ENCODE measurements around the gene PREX1. TPM values are rescaled to one million over a fixed set of nuclear protein-coding genes. Genes with fewer than 3 reads are reported as not detected.

PREX1 gene
- polyA plus RNA-seq, 1 of the 3 experiments (the other 2 are of a cell fraction) = 5.3 TPM

DNA sequence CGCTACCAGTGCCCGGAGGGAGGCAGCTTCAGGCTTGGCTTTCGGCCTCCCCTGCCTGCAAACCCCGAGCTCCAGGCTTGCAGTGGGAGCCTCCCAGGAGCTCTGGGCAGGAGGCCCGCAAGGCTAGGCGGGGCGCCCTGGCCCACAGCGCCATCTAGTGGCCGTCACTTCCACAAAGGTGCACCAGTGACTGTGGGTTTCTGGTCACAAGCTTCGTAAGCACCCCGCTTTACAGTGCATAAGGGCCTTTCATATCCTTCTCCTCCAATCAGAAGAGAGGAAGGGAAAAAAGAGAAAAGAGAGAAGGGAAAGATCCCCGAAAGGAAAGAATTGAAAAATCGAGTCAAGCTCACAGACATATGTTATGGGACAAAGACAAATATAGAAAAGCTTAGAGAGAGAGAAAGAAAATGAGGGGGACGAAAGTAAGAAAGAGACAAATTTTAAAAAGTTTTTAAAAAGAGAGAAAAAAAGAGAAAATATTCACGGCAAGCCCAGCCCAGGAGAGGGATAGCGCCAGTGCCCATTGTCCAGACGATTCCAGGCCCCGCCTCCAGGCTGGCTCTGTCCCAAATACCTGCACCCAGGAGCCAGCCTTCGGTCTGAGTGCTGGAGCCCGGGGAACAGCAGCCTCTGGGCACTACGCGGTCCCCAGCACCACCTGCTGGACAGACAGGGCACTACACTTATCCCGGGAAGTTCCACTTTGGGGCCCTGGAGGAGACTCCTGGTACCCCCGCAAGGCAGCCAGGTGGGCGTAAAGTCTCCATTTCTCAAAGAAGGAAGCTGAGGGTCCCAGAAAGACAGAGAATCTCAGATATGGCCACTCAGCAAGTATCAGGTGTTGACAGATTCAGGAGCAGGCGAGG is 207.1 kb downstream of the PREX1 start:
- Histone ChIP-seq H3K36me3 (replicated peaks in 1 of 2; ENCODE audit: control insufficient read depth in 1 of 2, insufficient read depth in 2 of 2, low read length in 1 of 2) (no peaks in the 10 kb centered on the region), H3K79me2 (ENCODE audit: insufficient read depth) (no peaks in the 10 kb centered on the region), H3K9ac (no peak overlapping the region), H3K27me3 (ENCODE audit: insufficient read depth) (no peaks in the 10 kb centered on the region), H3K27ac (ENCODE audit: low read depth in 2 of 2, low read length in 1 of 2) (peak overlapping the region in 1 of 2 experiments; percentile 83; a peak in 2 of 4 replicates), H3K4me3 (ENCODE audit: low read depth in 2 of 2, low read length in 1 of 2) (peak overlapping the region; percentile 33 to 52; a peak in 3 of 4 replicates), H3K9me2 (no peaks in the 10 kb centered on the region), H2AFZ (ENCODE audit: low read depth) (0 out of 2 replicates have a peak overlapping the region, but pooled peaks have one; percentile 17), H4K20me1 (ENCODE audit: insufficient read depth) (no peaks in the 10 kb centered on the region), H3K9me3 (no peaks in the 10 kb centered on the region), H3K4me2 (peak overlapping the region; percentile 61), H3F3A (replicated peaks; ENCODE audit: insufficient read depth) (peaks cover 2% of the 10 kb centered on the region), H3K4me1 (ENCODE audit: control insufficient read depth in 1 of 2, insufficient read depth in 2 of 2, low read depth in 1 of 2, low read length in 1 of 2) (peaks cover 0 to 27% of the 10 kb centered on the region in 2 experiments; a peak in 2 of 4 replicates)
- CTCF ChIA-PET = interaction anchor here (0.6 to 10.6 kb wide), 196 partner anchors 9 to 1417 kb away, joined by 3 to 437 read pairs (median 4); partner anchors contain the start of genes NCOA3, PREX1 and SULF2
- peak; percentile 90 for DNase-seq
- 4% methylated on average over 20 of the region's 26 CpGs for WGBS (ENCODE audit: low lambda C conversion rate)
- TF ChIP-seq, protein P1, sequence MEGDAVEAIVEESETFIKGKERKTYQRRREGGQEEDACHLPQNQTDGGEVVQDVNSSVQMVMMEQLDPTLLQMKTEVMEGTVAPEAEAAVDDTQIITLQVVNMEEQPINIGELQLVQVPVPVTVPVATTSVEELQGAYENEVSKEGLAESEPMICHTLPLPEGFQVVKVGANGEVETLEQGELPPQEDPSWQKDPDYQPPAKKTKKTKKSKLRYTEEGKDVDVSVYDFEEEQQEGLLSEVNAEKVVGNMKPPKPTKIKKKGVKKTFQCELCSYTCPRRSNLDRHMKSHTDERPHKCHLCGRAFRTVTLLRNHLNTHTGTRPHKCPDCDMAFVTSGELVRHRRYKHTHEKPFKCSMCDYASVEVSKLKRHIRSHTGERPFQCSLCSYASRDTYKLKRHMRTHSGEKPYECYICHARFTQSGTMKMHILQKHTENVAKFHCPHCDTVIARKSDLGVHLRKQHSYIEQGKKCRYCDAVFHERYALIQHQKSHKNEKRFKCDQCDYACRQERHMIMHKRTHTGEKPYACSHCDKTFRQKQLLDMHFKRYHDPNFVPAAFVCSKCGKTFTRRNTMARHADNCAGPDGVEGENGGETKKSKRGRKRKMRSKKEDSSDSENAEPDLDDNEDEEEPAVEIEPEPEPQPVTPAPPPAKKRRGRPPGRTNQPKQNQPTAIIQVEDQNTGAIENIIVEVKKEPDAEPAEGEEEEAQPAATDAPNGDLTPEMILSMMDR (IDR thresholded peaks at IDR 0.05) = peak; percentile 82
- TF ChIP-seq POLR2AphosphoS5 (IDR thresholded peaks at IDR 0.05; ENCODE audit: low read depth, low read length) = no peak
- 0 out of 2 replicates have a peak, but pooled peaks have one; percentile 21 for TF ChIP-seq JUND (IDR thresholded peaks at IDR 0.05)
- TF ChIP-seq, protein P2, sequence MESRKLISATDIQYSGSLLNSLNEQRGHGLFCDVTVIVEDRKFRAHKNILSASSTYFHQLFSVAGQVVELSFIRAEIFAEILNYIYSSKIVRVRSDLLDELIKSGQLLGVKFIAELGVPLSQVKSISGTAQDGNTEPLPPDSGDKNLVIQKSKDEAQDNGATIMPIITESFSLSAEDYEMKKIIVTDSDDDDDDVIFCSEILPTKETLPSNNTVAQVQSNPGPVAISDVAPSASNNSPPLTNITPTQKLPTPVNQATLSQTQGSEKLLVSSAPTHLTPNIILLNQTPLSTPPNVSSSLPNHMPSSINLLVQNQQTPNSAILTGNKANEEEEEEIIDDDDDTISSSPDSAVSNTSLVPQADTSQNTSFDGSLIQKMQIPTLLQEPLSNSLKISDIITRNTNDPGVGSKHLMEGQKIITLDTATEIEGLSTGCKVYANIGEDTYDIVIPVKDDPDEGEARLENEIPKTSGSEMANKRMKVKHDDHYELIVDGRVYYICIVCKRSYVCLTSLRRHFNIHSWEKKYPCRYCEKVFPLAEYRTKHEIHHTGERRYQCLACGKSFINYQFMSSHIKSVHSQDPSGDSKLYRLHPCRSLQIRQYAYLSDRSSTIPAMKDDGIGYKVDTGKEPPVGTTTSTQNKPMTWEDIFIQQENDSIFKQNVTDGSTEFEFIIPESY (IDR thresholded peaks at IDR 0.05; ENCODE audit: borderline replicate concordance, low read depth) = no peak
- TF ChIP-seq NFIC (IDR thresholded peaks at IDR 0.05; ENCODE audit: borderline replicate concordance) = peak; percentile 23; the same call in 1 of the 2 replicates
- TF ChIP-seq GATA2 (CRISPR knock-in tag; IDR thresholded peaks at IDR 0.05) = no peak
- peak; percentile 90 for TF ChIP-seq SMC3 (IDR thresholded peaks at IDR 0.05; ENCODE audit: low read depth, low read length)
- no peak for TF ChIP-seq FOXJ3 (CRISPR knock-in tag; IDR thresholded peaks at IDR 0.05)
- peak; percentile 97 for TF ChIP-seq RAD21 (IDR thresholded peaks at IDR 0.05; ENCODE audit: low read length)
- POLR2A ChIA-PET = interaction anchor here (0.8 to 1.6 kb wide), 4 partner anchors 12 to 950 kb away, joined by 3 to 8 read pairs (median 3); no protein-coding TSS in a partner anchor

DNA sequence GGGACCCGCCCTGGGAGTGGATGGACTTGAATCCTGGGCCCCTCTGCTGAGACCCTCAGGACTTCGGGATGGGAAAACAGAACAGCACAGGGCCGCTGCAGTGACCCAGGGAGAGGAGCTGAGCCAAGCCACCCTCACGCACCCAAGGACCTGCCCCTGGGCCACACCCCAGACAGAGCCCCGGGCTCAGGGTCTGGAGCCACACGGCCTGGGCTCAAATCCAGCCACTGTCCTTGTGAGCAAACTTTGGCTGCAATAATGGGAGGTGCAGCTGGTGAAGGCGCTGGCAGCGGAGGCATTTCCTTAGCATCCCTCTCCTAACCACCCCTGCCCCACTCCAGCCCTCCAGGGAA is 207.7 kb downstream of the PREX1 start:
- H2AFZ ChIP-seq (ENCODE audit: low read depth) = no peak overlapping the region
- WGBS (ENCODE audit: low lambda C conversion rate) = 0% methylated on average over 1 of the region's 8 CpGs
- no peak for DNase-seq
- ChIA-PET CTCF (interaction anchor here (0.6 to 10.6 kb wide), 176 partner anchors 12 to 1416 kb away, joined by 3 to 437 read pairs (median 5); partner anchors contain the start of genes NCOA3, PREX1 and SULF2), POLR2A (interaction anchor here (0.8 to 1.6 kb wide), 5 partner anchors 13 to 950 kb away, joined by 3 to 8 read pairs (median 3); no protein-coding TSS in a partner anchor)
- peaks cover 2% of the 10 kb centered on the region for H3F3A ChIP-seq (replicated peaks; ENCODE audit: insufficient read depth)
- peak overlapping the region; percentile 61; the same call in 1 of the 2 replicates for H3K4me2 ChIP-seq
- no peaks in the 10 kb centered on the region for H3K9me3 ChIP-seq
- no peaks in the 10 kb centered on the region for H4K20me1 ChIP-seq (ENCODE audit: insufficient read depth)
- TF ChIP-seq, protein P3, sequence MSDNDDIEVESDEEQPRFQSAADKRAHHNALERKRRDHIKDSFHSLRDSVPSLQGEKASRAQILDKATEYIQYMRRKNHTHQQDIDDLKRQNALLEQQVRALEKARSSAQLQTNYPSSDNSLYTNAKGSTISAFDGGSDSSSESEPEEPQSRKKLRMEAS (IDR thresholded peaks at IDR 0.05; ENCODE audit: low read depth) = no peak
- TF ChIP-seq RAD21 (IDR thresholded peaks at IDR 0.05; ENCODE audit: low read length) = no peak
- TF ChIP-seq, protein P4, sequence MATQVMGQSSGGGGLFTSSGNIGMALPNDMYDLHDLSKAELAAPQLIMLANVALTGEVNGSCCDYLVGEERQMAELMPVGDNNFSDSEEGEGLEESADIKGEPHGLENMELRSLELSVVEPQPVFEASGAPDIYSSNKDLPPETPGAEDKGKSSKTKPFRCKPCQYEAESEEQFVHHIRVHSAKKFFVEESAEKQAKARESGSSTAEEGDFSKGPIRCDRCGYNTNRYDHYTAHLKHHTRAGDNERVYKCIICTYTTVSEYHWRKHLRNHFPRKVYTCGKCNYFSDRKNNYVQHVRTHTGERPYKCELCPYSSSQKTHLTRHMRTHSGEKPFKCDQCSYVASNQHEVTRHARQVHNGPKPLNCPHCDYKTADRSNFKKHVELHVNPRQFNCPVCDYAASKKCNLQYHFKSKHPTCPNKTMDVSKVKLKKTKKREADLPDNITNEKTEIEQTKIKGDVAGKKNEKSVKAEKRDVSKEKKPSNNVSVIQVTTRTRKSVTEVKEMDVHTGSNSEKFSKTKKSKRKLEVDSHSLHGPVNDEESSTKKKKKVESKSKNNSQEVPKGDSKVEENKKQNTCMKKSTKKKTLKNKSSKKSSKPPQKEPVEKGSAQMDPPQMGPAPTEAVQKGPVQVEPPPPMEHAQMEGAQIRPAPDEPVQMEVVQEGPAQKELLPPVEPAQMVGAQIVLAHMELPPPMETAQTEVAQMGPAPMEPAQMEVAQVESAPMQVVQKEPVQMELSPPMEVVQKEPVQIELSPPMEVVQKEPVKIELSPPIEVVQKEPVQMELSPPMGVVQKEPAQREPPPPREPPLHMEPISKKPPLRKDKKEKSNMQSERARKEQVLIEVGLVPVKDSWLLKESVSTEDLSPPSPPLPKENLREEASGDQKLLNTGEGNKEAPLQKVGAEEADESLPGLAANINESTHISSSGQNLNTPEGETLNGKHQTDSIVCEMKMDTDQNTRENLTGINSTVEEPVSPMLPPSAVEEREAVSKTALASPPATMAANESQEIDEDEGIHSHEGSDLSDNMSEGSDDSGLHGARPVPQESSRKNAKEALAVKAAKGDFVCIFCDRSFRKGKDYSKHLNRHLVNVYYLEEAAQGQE (IDR thresholded peaks at IDR 0.05; ENCODE audit: low read depth, low read length) = no peak
- TF ChIP-seq, protein P2 (IDR thresholded peaks at IDR 0.05; ENCODE audit: borderline replicate concordance, low read depth) = no peak
- H3K36me3 ChIP-seq (replicated peaks in 1 of 2; ENCODE audit: control insufficient read depth in 1 of 2, insufficient read depth in 2 of 2, low read length in 1 of 2) = no peaks in the 10 kb centered on the region
- no peak overlapping the region for H3K4me3 ChIP-seq (ENCODE audit: low read depth in 2 of 2, low read length in 1 of 2)
- peaks cover 0 to 27% of the 10 kb centered on the region in 2 experiments; a peak in 2 of 4 replicates for H3K4me1 ChIP-seq (ENCODE audit: control insufficient read depth in 1 of 2, insufficient read depth in 2 of 2, low read depth in 1 of 2, low read length in 1 of 2)
- H3K27me3 ChIP-seq (ENCODE audit: insufficient read depth) = no peaks in the 10 kb centered on the region
- H3K9me2 ChIP-seq = no peaks in the 10 kb centered on the region
- no peaks in the 10 kb centered on the region for H3K79me2 ChIP-seq (ENCODE audit: insufficient read depth)
- H3K9ac ChIP-seq = no peak overlapping the region
- H3K27ac ChIP-seq (ENCODE audit: low read depth in 2 of 2, low read length in 1 of 2) = peak overlapping the region in 1 of 2 experiments; percentile 83; a peak in 2 of 4 replicates
